Suppressor macrophage treated with lipopolysaccharide for 1 hour (primary cell): ENCODE results near the gene CCDC102A.

Experiments used
- DNase-seq, 3 donors: peaks; one replicate each; pipeline ENCODE4 v3.0.0-alpha.2; 2020 to 2022

Gene CCDC102A

DNA sequence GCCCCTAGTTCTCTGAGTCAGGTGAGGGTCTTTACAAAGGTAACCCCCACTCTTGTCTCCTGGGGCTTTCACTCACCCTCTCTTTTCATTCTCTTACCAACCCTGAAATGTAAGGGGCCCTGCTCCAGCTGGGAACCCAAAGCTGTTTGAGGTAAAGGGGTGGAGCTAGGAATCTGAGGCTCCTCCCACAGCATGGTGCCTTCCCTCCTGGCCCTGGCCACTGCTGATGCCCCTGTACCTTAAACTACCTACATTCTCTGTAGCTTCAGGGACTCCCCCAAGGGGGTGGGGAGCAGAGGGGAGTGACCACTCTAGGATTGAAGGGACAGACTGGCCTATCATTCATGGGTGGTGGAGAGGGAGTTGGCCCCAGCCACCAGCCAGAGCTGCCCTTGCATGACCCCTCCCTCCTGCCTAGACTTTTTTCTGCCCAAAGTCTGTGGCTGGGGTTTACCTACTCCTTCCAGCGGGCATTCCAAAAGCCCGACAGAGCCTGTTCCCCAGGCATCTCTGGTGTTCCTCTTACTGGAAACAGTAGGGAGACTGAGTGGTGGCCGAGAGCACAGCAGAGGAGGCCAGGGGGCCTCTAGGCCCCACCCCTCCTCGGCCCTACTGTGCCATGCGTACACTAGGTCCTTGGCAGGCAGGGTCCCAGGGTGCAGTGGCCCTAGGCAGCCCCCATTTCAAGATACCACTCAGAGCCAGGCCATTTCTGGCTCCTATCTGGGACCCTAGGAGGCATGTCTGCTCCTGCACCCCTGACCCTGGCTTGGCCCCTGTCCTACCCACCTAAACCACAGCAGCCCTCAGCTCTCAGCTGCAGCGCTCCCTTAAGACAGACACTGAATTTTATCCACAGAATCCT lies 59.6 kb downstream of the CCDC102A start:
- no peak for DNase-seq

DNA sequence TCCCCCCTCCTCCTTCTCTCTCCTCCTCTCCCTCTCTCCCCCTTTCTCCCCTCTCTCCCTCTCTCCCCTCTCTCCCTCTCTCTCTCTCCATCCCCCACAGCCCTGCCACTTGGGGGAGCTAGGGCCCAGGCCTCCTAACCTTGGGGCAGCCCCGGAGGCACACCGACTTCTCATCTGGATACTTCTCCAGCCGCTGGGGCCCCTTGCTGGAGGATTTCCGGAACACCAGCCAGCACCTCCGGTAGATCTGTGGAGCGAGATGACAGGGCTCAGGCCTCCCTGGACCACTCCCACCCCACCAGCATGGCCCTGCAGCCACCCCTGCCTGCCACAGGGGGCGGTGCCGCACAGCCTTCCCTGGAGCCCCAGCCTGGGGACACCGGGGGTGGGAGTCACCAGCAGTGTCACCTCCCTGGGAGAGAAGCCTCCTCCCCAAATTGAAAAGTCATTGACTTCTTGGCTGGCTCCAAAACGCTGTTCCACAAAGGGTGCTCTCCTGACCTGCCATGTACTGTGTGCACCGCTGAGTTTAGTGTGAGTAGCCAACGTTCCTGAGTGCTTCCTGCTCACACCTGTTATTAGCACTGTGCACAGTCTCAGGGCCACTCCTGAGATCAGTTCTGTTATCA lies 60.5 kb downstream of the CCDC102A start:
- peak; percentile 58 to 66 (median 58) for DNase-seq

DNA sequence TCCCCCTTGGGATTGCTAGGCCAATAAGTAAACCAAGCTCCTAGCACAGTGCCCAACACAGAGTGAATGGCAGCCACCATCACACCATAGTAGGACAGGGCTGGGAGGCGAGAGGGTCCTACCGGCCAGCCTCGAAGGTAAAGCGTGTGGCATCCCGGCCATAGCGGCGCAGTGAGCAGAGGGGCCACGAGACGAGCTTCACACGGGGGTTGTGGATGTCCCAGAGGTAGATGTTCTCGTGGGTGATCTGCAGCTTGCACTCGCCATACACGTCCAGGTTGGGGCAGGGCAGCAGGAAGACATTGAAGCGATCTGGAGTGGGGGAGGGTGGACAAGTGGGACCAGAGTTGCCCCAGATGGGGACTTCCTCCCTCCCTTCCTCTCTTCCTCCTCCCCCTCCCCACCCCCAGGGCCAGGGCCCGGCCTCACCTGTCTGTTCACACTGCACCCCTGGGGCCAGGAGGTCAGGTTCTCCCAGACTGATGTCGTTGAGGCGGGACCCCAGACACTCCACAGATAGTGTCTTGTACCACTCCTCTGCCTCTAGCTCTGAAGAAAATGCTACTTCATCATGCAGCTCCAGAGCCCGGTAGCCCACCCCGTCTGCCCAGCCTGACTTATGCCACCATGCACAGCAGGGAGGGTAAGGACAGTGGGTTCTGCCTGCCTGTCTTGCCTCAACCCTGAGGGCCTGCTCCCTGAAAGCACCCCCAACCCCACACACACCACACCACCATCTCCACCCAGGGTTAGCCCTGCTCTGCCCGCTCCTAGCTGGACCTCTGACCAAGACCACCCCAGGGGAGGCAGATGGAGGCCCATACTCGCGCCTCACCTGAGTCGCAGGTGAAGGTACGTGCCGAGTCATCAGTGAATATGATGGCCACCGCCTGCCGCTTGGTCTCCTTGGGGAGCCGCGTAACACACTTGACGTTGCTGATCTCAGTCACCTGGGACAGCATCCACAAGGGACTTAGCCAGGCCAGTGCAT lies 61.4 kb downstream of the CCDC102A start:
- no peak for DNase-seq

DNA sequence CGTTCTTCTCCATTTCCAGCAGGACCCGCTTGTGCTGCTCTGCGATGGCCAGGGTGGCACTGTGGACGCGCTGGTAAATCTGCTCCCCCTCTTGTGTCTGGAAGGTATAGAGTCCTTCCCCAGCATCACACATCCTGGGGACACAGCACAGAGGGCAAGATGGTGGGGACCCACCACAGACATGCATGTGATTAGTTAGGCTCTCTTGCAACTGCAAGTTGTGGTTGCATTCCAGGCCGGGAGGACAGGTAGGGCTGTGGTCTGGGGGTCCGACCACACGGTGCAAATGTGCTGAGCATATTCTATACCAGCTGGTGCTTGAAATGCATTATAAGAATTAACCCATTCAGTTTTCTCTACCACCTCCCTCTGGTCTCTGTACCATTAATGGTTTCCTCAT lies 62.5 kb downstream of the CCDC102A start:
- DNase-seq = no peak

DNA sequence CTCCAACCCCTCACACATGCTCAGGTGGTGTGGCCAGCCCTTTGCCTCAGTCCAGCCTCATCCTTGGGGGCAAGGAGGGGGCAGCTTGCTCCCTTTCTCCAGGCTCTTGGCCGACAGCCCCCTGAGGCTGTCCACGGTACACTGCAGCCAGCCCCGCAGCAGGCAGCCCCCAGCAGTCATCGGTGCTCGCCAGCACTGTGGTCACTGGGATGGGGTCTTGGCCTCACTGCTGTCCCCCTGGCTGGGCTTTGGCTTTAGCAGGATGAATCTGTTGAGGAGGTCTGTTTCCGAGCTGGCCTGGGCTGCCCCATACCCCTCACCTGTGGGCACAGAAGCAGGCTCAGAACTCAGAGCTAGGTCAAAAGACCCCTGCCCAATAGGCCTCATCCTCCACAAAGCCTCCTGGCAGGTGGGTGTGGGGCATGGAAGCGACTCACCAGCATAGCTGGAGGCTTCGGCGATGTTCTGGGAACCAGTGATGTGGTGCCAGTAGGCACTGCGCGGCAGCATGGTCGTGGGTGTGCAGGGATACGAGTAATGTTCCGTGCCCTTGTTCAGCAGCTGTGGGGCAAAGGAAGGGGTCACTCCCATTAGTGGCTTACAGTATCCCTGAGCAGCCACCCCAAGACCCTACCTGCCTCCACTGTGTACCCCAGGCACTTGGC lies 63.1 kb downstream of the CCDC102A start:
- DNase-seq = no peak

DNA sequence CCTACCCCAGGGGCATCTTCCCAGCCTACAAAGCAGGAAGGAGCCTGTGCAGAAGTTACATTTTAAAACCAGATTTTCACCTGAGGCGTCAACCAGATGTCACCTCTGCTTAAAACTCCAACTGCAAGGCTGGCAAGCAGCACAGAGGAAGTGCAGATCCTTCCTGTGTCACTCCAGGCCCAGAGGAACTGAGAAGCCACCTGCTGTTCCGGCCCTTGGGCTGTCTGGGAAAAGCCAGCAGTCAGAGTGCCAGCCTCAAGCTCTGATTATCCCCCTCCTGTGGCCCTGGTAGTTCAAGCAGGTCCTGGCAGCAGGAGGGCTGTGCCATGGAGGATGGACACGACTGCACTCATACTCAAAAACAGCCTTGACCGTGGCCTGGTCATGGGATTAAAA lies 63.7 kb downstream of the CCDC102A start:
- DNase-seq = no peak

DNA sequence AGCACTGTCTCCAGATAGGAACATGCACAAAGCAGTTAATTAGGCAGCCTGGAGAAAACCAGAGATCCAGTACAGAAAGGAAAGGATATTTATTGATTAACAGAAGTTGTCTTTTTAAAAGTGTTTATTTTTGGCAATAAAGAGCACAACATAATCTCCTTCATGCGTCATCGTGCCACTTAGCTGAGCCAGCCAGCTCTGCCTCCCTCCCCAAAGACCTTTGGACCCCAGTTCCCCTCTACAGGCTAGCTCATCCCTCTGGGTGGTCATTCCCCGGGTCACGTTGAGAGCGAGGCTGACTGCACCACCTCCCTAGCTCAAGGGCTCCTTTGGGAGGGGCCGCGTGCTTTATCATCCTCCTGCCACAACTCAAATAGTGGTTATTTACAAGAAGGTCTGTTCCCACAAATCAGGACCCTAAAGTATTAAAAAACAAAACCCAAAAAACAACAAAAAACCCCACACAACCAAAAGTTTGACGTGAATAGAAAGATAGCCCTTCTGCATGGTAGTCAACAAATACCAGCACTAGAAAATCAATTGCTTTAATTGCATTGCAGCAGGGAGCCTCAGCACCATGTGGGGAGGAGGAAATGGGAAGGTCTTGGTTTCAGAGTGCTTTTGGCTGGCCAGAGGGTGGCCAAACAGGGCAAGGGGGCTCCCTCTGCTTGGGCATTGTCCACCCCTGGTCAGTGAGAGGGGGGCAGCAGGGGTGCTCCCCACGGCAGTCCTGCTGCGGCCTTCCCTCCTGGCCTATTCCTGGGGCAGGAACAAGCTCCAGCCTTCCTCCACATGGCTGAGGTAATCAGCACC lies 64.3 kb downstream of the CCDC102A start:
- no peak for DNase-seq

DNA sequence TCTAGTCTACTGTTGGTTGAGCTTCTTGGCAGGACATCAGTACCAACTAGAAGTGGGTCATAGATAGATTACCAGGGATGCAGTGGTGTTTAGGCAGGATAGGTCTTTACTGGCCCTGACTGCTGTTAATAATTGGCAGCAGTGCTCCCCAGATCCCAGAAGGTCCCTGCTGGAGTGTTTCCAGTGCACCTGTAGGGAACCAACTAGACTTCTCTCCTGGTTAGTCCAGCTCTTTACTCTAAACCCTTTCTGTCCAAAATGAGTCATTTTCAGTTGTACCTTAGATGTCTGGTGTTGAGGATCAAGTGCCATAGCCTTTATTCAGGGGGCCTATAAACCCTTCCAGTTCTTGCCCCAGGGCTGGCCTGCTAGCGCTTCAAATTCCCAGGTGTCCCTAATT lies 65.2 kb downstream of the CCDC102A start:
- DNase-seq = no peak

DNA sequence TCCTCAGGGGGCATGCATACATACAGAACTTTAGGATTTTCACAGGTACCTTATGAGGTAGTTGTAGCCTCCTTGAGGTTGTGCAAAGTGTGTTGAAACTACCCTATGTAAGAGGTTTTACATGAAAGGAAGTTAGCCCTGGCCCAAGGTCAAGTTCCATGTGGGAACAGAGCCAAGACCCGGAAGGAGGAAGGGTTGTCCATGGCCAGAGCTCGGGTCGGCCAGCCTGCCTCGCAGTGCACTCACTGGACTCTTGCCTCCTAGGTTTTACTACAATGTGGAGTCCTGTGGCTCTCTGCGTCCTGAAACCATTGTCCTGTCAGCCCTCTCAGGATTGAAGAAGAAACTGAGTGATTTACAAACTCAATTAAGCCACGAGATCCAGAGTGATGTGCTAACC lies 65.7 kb downstream of the CCDC102A start:
- DNase-seq = peak in 1 of 3 donors; percentile 21

DNA sequence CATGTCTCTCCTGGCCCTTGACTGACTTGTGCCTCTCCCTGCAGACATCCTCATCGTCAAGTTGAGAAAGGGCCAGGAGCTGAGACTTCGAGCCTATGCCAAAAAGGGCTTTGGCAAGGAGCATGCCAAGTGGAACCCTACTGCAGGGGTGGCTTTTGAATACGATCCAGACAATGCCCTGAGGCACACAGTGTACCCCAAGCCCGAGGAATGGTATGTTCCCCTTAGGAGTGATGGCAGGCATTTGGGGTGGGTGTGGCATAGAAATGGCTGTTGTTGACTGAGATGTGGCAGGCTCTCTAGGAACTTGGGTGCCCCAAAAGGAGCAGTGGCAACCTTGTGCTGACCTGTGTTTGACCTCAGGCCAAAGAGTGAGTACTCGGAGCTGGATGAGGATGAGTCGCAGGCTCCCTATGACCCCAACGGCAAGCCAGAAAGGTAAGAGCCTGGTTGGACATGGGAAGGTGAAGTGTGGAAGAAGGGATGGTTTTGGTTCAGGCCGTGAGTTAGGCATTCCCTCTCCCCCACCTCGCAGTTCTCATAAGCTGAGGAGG lies 66.4 kb downstream of the CCDC102A start:
- no peak for DNase-seq

DNA sequence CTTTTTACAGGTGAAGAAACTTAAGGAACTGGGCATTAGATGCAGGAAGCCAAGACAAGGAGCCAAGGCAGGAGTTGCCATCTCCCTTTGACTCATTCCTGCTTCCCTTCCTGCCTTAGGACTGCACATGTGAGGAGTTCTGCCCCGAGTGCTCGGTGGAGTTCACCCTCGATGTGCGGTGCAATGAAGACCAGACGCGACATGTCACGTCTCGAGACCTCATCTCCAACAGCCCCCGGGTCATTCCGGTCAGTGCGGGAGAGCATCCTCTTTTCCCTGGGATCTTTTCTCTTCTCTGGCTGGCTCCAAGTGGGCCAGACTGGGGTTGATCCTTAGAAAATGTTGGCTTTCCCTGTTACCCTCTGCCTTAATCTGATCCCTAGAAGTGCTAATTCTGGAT lies 67.3 kb downstream of the CCDC102A start:
- no peak for DNase-seq

DNA sequence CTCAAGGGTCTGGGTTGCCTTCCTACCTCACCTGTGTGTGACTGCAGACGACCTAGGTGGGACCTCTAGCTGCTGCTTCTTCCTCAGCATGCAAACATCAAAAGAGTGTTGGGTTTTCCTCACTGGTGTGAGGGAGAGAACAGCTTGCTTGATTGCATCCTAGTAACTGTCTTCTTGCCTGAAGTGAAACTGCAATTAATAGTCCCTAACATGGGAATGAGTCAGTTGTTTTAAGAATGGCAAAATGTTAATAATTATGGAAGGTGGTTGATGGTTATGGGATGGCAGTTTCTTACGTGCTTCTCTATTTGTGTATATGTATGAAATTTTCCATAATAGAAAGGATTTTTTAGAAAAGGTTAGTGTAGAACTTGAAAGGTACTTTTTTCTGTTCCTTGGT lies 68.0 kb downstream of the CCDC102A start:
- DNase-seq = no peak

DNA sequence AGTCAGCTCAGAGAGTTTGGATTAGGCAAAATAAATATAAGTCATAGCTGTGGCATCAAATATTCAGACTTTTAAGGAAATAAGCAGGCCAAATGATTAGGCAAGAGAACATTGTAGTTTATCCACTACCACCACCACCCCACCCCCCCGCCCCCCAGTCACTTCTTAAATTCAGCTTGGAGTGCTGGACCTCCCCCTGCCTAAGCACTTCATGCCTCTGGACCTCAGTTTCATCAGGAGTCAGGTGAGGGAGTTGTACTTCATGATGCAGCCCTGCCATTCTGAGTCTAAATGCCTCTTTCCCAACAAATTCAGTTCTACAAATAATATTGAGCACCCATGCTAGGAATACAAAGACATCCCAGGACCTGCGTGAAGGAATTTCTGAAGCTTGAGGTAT lies 71.8 kb downstream of the CCDC102A start:
- no peak for DNase-seq

DNA sequence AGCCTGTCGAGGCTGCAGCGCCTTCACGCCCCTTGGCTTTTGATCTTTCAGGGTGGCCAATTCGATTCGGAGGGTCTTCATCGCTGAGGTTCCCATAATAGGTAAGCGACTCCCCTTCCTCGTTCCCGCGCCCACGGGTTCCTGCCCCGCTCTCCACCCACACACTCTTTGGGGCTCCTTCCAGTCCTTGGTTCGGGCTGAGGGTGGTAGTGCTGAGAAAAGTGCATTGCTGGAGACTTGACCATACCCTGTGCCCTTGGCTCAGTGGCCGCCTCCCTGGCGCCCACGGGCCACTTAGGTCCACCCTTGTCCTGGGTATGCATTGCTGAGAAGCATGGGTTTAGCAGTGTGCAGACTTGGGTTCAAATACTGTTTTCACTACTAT lies 73.4 kb downstream of the CCDC102A start:
- peak in 2 of 3 donors; percentile 25 to 36 for DNase-seq

DNA sequence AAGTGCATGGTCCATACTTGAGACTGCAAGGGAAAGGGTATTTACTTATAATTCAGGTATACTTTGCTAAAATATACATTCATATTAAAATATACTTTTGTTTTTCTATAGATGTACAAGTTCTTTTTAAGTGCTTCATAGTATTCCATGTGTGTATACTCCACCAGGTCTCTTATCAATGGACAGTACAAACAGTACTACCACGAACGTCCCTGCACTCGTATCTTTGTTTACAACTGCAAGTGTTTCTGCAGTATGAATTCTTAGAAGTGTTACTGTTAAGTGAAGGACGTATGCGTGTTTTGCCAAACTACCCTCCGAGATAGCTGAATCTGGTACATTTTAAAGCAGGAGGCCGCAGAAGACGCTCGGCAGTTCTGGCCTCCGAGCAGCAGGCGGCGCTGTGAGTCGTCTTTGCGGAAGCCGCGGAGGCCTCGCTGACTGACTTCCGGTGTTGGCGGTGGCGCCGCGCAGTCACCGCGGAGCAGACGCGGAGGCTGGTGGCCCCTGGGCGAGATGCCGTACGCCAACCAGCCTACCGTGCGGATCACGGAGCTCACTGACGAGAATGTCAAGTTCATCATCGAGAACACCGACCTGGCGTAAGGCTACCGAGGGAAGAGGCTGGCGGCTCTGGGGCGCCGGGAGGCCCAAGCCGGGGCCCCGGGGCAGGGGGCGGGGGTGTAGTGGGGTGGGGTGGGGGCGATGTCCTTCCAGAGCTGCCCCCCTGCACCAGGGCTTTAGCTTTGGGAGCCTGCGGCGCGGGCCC lies 74.0 kb downstream of the CCDC102A start, which contains the start of gene POLR2C:
Gene POLR2C, plus strand, starts transcription at position 471 of the 769 bp plus-strand sequence. Its CDS starts 46 bp downstream, at position 517.
- DNase-seq = peak; percentile 91 to 95 (median 95)
